Kidney glomerular epithelial cell (primary cell): ENCODE measurements around the gene RTL10.
A peak's percentile ranks its signal among the peaks of the same experiment; 100 is the strongest.

Experiments used
- DNase-seq: peaks from one replicate; lab custom pipeline; 2025; lab: John Stamatoyannopoulos, UW

RTL10 gene

GRCh38 chr22:19822301-19823117 lies 32.2 kb downstream of the RTL10 start:
- DNase-seq: no peak

GRCh38 chr22:19821523-19822300 lies 33.0 kb downstream of the RTL10 start:
- DNase-seq: no peak

DNA sequence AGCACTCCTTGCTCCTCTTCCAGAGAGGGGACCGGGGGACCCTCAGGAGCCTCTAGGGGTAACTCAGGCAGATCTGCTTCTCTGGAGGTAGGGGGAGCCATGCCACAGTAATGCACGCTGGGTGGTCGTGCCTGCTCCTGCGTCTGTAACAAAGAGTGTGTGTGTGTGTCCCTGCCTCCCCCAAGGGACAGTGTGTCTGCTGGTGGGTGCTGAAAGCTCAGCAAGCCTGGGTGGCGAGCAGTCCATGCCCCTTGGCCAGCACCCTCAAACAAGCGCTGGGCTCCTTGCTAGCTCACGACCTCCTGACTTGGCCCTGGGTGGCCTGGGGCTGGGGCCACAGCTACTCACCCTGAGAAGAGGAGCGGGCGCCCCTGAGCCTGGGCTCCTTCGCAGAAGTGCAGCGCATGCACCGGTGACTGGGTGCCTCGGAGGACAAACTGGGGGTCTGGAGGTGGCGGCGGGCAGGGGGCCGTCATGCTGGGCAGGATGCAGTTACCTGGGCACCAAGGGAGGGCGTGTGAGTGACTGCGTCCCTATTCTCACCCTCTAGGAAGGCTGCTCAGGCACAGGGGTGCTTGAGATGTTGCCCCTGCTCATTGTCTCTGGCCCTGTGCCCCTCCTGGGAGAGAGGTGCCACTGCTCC lies 33.7 kb downstream of the RTL10 start:
- no peak for DNase-seq

DNA sequence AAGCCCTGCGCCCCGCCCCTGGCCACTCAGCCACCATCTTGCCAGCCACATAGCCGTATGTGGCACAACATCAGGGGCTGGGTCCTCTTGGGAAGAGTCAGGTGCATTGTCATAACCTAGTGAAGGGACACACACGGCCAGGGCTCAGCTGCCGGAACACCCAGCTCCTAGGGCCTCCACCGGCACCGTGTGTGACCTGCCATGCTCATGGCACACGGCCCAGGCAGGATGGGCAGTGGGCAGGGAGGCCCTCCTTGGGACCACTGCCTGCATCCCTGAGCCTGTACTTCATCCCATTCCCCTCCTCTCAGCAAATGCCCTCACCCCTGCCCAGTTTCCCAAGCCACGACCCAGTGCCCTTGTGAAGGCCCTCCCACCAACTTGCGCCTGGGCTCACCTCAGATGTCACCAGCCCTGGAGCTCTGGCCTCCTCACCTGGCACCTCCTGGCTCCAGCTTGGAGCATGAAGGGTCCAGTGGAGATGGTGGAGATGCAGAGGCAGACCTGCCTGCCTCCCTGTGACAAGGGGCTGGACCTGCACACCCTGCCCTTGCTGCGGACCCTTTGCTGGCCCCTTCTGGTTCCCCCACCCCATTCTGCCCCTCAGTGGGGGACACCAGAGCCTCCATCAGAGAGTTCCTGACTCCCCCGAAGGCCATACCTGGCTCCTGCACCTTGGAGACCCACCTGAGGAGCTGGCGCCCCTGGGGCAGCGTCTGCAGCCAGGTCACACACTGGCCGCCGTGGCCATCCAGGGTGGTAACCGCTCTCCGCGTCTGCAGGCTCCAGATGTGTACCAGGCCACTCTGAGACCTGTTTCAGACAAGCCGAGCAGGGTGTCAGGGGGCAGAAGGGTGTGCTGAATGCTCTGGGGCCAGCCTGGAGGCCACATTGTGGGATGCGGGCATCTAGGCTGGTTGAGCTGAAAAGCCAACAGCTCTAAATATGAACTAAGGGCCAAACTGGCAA lies 34.5 kb downstream of the RTL10 start:
- no peak for DNase-seq

DNA sequence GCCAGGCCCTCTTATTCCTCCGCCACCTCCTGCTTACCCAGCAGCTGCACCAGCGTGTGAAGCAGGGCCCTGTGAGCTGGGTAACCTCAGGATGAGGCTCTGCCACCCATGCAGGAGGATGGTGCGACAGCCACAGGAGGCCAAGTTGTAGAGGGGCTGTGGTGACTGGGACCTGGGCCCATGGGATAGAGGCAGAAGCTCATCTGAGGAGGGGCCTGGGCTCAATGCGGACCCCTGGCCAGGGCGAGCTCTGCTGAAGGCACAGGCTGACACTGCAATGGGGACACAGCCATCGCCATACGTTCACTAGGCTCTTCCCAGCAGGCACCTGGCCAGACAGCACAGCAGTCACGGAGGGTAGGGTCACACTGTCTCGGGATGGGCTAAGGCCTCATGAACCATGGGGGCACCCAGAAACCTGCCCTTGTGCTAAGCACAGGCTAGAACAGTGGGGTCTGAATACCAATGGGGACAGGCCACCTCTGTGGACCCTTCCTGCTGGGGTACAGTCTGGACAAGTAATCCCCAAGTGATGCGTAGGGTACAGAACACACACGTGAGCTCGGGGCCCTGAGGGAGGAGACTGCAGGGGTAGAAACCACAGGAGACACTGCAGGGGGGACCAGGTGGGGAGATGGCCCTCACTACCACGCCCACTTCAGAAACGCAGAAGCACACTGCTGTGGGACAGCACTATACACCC lies 35.3 kb downstream of the RTL10 start:
- DNase-seq: no peak

DNA sequence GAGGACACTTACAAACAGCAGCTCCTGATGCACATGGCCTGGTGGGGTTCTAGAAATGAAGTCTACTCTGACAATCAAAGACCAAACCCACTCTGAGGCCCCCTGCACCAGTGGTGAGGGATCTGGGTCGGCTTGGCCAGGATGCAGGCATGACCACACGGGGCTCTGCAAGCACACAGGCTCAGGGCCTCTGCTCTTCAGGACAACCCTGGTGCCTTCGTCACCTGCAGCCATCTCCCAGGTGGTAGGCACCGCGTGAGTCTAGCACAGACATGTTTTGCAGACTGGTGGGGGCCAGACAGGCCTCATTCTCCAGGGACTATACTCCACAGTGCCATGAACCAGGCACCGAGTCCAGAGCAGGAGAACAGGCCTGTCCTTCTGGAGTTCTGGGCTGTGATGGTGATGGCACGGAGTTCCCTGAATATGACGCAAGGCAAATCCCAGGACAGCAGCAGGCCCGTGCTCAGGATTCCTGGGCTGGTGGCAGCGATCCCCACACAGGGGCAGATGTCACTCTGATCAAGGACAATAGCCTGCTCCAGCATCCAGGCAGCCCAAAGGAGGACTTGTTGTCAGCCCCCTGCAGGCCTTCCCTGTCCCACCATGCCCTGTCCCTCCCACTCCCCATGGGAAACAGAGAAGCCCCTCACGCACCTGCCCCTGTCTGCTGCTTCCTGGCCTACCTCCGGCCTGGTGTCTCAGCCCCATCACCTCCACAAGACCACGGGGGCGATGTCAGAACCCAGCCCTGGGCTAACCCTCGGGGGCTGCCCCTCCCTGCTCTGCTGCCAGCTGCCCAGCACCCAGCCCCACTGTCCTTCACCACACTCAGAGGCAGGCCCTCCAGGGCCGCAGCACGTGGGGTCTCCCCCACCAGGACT lies 36.1 kb downstream of the RTL10 start:
- no peak for DNase-seq

DNA sequence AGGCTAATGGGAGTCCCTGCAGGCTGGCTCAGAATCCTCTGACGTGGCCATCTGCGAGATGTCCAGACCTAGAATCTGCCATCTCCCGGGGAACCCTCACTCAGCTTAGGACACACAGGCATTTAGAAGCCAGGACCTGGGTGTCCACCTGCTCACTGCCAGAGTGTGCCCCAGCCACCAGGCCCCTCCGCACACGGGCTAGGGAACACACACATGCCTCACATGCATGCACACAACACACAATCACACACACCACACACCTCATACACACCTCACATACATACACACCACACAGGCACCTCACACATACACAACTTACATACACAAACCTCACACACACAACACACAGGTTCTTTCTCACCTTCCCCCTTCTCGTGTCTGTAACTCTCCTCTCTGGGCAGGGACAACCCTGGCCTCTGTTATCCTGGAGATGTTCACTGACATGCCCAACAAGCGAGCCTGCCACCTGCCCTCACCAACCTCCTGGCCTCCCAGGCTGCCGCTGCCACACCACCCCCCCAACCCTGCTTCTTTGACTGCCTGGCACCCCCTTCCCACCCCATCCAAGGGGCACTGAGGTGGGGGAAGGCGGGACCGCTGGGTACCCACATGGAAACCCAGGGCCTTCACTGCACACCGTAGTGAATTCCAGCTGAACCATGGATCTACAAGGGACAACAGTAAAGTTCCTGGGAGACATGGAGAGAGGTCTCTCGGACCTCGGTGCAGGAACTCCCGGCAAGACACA lies 38.1 kb downstream of the RTL10 start:
- no peak for DNase-seq

- DNase-seq: no peak
Observed at GRCh38 chr22:19815823-19816290, 38.8 kb downstream of the RTL10 start.

DNA sequence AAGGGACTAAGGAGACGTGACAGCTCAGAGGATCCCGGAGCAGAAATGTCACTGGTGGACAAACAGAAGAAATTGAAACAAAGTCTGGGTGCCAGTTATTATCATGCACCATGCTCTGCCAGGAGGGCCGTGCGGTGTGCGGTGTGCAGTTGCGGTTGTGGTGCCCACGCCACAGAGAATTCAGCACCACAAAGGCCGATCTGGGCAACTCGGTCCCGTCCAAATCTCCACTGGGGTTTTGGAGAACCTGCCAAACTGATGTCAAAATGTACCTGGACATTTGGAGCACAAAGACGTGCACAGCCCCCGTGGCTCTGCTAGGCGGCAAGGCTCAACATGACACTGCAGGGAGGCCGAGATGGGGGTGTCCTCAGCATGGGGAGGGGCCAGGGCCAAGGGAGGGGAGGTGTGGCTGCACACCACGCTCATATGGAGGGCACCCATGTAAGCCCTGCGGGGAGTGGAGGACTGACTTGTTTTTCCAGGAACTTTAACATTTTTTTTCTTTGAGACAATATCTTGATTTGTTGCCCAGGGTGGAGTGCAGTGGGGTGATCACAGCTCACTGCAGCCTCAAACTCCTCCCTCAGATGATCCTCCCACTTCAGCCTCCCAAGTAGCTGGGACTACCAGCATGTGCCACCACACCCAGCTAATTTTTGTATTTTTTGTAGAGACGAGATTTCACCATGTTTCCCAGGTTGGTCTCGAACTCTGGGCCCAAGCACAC lies 39.4 kb downstream of the RTL10 start:
- DNase-seq: no peak

- DNase-seq: no peak
Observed at GRCh38 chr22:19814428-19814827, 40.2 kb downstream of the RTL10 start.

DNA sequence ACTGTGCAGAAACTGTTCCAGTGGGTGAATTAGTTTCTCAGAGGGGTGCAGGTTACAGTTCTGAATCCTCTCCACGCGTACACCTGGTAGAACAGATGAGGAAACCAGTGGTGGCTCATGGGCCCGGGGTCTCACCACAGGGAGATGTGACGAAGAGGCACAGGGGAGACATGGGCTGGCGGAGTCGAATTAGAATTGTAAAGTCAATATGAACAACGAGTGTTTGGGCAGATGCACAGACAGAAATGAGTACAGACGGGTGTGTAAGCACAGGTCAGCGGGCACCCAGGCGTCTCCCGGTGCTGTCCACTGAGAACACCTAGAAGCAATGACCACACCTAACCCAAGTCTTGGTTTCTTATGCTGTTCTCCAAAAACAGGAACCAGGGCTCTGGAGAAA lies 41.8 kb downstream of the RTL10 start:
- no peak for DNase-seq

DNA sequence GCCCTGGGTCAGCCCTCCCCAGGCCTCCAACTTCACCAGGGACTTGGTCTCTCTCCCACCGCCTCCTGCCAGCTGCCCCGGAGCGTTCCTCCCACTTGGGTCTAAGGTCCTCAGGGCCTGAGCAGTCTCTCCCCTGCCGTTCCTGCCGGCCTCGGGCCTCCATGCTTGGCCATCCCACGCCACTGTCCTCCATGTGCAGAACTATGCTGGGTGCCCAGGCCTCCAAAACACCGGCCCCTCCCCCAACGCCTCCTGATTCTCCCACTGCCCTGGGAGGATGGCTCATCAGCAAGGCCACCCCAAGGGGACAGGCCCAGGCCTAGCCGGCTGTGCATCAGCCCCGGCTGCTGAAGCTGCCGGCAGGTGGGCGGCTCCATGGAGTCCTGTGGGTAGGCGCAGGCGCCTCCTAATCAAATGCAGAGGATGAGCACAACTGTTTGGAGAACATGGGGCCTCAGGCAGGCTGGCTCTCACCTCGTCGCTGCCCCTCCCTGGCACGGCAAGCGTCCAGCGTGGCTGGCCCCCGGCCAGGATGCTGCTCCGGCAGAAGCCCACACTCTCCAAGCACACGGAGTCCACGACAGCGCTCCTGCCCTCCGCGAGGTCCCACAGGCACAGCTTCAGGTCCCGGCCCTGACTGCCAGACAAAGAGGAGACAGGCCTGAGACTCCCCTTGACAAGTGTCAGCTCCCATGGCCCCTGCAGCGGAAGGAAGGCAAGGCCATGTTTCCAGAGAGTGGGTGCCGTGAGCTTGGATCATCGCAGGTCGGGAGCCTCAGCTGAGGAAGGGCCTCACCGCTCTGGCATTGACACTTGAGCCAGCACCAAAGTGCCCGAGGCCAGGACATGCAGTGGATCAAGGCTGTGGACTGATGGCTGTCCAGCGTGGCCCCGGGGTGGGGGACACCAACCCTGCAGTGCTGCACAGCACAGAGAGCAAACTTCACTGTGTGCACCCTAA lies 42.6 kb downstream of the RTL10 start:
- DNase-seq: no peak

DNA sequence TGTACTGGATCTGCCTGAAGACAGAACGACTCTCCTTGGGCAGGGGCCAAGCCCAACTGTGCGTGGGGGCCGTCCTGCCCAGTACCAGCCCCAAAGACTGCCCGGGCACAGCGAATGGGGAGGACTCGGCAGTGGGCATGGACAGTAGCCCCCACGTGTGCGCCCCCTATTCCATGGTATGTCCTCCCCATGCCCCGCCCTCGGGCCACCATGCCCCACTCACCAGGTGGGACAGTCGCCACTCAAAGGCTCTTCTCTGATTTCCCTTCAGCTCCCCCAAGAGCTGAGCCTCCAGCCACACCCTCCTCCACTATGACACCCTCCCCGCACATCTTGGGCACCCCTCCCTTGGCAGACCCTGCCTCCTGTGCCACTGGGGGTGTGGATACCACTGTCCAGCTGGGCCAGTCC lies 43.5 kb downstream of the RTL10 start:
- no peak for DNase-seq

DNA sequence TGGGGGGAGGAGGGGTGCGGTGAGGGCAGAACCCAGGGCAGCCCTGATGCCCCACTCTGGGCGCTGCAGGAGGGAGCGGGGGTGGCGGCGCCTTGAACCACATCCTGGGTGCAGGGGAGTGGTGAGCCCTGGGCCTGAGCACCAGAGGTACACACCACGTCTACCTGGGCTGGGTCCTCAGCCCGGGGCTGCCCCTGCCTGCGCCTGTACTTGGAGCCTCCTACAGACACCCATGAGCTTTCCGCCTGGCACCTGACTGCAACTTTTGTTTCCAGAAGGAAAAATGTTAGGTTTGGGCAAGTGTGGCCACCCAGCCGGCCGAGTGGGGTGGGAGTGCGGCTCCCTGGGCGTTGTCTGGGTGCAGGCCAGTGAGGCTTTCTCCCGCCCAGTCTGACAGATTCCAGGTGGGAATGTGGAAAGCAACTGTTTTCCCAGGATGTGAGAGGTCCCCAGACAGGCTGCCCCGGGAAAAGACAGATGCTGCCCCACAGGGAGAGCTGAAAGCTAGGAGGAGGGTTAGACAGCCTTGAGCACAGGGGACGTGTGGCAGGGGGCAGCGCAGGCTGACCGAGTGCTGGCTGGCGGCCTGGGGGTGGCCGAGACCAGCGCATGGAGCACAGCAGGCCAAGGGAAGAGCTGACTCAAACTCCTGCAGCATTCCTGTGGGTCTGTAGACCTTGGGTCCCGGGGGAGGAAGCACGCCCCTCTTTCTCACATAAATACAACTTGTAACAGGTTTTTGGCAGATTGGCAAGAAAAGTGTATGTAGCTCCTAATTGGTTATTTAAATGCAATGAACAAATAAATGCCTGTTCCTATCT lies 44.1 kb downstream of the RTL10 start:
- DNase-seq: peak; percentile 59

DNA sequence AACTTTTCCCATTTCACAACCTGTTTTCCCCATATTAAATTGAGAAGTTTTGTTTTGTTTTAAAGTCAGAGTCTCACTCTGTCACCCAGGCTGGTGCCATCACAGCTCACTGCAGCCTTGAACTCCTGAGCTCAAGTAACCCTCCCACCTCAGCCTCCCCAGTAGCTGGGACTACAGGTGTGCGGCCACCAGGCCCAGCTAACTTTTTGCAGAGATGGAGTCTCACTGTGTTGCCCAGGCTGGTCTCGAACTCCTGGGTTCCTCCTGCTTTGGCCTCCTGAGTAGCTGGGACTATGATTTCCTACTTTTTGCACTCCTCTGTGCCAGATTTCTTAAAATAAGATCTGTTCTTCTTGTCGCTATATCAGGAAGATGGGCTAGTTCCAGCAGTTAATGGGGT lies 44.9 kb downstream of the RTL10 start:
- DNase-seq: no peak

DNA sequence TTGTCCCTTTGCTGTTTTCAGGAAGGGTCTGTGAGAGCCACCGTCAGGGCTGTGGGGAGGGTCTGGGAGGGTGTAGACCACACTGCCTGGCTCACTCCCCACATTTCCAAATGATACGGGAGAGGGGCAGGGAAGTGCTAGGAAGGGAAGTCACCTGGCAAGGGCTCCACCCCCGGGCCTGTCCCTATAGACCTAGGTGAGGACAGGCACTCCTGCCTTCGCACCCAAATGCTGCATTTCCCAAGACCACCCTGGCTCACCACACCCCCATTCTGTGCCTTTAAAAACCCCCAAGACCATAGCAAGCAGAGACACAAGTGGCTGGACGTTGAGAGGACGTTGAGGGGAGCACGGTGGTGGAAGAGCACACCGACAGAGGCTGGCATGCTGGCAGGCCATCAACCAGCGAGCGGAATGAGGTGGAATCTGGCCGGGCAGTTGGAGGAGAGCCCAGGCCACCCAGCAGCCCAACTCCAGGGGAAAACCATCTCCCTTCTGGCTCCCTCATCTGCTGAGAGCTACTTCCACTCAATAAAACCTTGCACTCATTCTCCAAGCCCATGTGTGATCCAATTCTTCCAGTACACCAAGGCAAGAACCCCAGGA lies 45.7 kb downstream of the RTL10 start:
- no peak for DNase-seq
